IPS-18a (cell line): ENCODE data around the gene HPN.
"Not testable (repeated sequence)": the region's sequence is repeated elsewhere in the genome, so short reads cannot be mapped to it uniquely, and the experiment has no call there.

Experiments used
- H3K27ac ChIP-seq: one replicate; pipeline ENCODE4 v1.5.1; 2013; ENCODE audit warnings: low read length
- H3K27me3 ChIP-seq: one replicate; pipeline ENCODE4 v1.6.1; 2013; ENCODE audit warnings: mild to moderate bottlenecking, low read length; ENCODE audit not compliant: control insufficient read depth, insufficient read depth
- H3K36me3 ChIP-seq: one replicate; pipeline ENCODE4 v1.6.1; 2013; ENCODE audit warnings: low read depth, low read length; ENCODE audit not compliant: control insufficient read depth
- H3K4me1 ChIP-seq: one replicate; pipeline ENCODE4 v1.6.1; 2013; ENCODE audit warnings: low read depth, low read length; ENCODE audit not compliant: control insufficient read depth
- H3K4me3 ChIP-seq: one replicate; pipeline ENCODE4 v1.5.1; 2013; ENCODE audit warnings: low read length
- H3K9ac ChIP-seq: one replicate; pipeline ENCODE4 v1.6.1; 2013; ENCODE audit warnings: mild to moderate bottlenecking, low read length, moderate library complexity
- H3K9me3 ChIP-seq: one replicate; pipeline ENCODE4 v1.6.1; 2013; ENCODE audit warnings: low read depth, low read length; ENCODE audit not compliant: control insufficient read depth

Gene HPN

GRCh38 chr19:35011091-35011689 lies 30.3 kb upstream of the HPN start:
- no peak overlapping the region for H3K9ac ChIP-seq
- H3K27ac ChIP-seq = no peak overlapping the region
- H3K9me3 ChIP-seq = no peaks in the 10 kb centered on the region
- H3K36me3 ChIP-seq = peaks cover 77% of the 10 kb centered on the region
- no peaks in the 10 kb centered on the region for H3K27me3 ChIP-seq
- no peak overlapping the region for H3K4me3 ChIP-seq
- H3K4me1 ChIP-seq = no peaks in the 10 kb centered on the region

- no peak overlapping the region for H3K27ac ChIP-seq
- H3K36me3 ChIP-seq = peaks cover 73% of the 10 kb centered on the region
Observed at GRCh38 chr19:35011737-35012682, 29.5 kb upstream of the HPN start.

DNA sequence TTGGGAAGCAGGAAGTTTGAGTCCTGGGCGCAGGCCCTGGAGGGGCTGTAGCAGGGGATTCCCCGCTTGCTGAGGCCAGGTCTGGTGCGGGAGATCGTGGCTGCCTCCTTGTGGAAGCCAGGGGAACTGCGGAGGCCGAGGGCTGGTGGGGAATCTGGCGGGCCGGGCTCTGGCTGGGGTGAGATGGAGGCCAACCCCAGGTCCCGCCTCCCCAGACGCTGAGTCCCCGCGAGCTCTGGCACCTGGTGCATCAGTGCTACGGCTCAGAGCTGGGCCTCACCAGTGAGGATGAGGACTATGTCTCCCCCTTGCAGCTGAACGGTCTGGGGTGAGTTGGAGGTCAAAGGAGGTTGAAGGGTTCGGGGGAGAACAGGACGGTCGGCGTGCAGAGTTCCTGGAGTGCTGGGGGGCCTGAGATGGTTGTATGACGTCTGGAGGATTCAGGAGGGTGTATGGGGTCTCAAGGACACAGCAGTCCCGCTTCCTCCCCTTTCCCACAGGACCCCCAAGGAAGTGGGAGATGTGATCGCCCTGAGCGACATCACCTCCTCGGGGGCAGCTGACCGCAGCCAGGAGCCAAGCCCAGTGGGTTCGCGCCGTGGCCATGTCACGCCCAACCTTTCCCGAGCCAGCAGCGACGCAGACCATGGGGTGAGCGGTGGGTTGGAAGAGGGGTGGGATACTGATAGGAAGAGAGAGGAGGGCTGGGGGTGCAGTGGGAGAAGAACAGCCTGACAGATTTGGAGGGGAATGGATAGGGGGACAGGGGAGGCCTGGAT lies 28.3 kb upstream of the HPN start:
- Histone ChIP-seq H3K4me1 (no peaks in the 10 kb centered on the region), H3K9ac (no peak overlapping the region), H3K9me3 (no peaks in the 10 kb centered on the region), H3K27me3 (no peaks in the 10 kb centered on the region), H3K4me3 (no peak overlapping the region), H3K36me3 (peaks cover 79% of the 10 kb centered on the region), H3K27ac (no peak overlapping the region)

More at GRCh38 chr19:35011737-35012682, 29.5 kb upstream of the HPN start:
- no peaks in the 10 kb centered on the region for H3K4me1 ChIP-seq
- H3K4me3 ChIP-seq = no peak overlapping the region
- no peak overlapping the region for H3K9ac ChIP-seq
- no peaks in the 10 kb centered on the region for H3K27me3 ChIP-seq
- H3K9me3 ChIP-seq = no peaks in the 10 kb centered on the region

DNA sequence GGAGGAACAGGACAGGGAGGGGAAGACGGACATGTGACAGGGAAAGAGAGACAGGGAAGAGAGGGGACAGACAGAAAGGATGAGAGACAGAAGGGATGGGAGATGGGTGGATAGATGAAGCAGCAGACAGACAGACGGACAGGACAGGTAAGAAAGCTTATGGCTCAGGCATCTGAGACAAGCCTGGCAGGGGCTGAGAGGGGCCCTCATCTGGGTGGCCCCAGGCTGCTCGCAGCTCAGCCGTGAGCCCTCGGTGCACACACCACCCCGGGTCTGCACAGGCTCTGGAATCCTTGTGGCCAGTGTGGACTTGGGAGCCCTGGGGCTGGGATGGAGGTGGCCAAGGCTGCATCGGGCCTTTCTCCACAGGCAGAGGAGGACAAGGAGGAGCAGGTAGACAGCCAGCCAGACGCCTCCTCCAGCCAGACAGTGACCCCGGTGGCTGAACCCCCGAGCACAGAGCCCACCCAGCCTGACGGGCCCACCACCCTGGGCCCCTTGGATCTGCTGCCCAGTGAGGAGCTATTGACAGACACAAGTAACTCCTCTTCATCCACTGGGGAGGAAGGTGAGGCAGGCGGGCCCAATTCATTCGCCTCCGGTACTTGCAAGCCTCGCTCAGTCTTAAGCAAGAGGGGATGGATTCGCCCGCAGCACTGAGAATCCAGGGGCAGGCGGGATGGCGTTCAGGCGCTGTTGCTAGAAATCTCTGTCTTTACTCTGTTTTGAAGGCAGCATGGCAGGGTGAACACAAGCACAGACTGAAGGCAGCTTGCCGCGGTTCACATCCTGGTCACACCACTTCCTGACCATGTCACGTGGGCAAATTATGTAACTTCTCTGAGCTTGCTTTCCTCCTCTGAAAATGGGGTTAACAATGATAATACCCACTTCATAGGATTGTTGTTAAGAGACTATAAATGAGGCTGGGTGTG lies 27.4 kb upstream of the HPN start:
- Histone ChIP-seq H3K36me3 (peaks cover 83% of the 10 kb centered on the region), H3K27ac (no peak overlapping the region), H3K27me3 (no peaks in the 10 kb centered on the region), H3K9ac (no peak overlapping the region), H3K4me1 (no peaks in the 10 kb centered on the region), H3K4me3 (no peak overlapping the region), H3K9me3 (no peaks in the 10 kb centered on the region)

- H3K27ac ChIP-seq, H3K27me3 ChIP-seq, H3K4me1 ChIP-seq, H3K9me3 ChIP-seq, H3K9ac ChIP-seq, H3K4me3 ChIP-seq: not testable (repeated sequence)
- peaks cover 83% of the 10 kb centered on the region for H3K36me3 ChIP-seq
Observed at GRCh38 chr19:35014774-35015173, 26.7 kb upstream of the HPN start.

DNA sequence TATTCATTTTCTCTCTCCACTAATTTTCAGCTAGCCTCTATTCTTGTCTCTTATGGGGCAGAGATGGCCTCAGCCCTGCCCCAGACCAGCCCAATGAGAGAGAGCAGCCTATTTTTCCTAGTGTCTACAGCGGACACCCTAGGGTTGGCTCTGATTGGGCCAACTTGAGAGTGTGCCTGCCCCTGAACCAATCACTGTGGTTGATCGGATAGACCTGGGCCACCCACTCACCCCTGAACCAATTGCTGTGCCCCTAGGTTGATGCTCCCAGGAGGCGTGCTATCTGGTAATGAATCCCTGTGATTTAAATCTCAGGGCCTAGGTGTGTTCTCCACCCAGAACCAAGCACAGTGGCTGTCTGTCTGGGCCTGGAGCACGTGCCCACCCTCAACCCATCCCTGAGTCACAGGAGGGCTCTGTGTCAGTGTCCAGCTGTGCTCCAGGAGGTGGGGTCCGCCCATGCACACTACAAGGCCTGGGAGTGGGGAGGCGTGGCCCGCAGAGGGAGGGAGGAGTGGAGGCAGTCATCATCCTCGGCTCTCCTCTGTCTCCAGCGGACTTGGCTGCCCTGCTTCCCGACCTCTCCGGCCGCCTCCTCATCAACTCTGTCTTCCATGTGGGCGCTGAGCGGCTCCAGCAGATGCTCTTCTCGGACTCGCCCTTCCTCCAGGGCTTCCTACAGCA lies 26.1 kb upstream of the HPN start:
- Histone ChIP-seq H3K9me3 (no peaks in the 10 kb centered on the region), H3K27me3 (no peaks in the 10 kb centered on the region), H3K9ac (no peak overlapping the region), H3K4me3 (no peak overlapping the region), H3K4me1 (no peaks in the 10 kb centered on the region), H3K36me3 (peaks cover 84% of the 10 kb centered on the region), H3K27ac (no peak overlapping the region)

DNA sequence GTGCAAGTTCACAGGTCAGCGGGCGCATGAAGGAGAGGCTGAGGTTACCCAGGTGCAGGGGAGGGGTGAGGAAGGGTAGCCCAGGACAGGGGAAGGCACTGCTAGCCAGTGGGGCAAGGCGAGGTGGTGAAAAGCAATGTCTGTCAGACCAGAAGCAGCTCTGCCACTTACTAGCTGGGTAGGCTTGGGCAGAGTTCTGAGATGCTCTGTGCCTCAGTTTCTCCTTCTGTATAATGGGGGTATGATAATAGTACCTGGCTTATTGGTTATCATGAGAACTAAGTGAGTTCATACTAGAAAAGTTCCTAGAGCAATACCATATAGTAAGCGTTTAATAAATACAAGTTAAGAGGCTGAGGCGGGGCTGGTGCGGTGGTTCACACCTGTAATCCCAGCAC lies 25.6 kb upstream of the HPN start:
- H3K4me1 ChIP-seq = no peaks in the 10 kb centered on the region
- H3K9ac ChIP-seq = no peak overlapping the region
- peaks cover 85% of the 10 kb centered on the region for H3K36me3 ChIP-seq
- no peak overlapping the region for H3K27ac ChIP-seq
- no peaks in the 10 kb centered on the region for H3K9me3 ChIP-seq
- H3K4me3 ChIP-seq = no peak overlapping the region
- no peaks in the 10 kb centered on the region for H3K27me3 ChIP-seq

- Histone ChIP-seq H3K4me3 (no peak overlapping the region), H3K36me3 (peaks cover 85% of the 10 kb centered on the region), H3K27ac (no peak overlapping the region), H3K9ac (no peak overlapping the region), H3K4me1 (no peaks in the 10 kb centered on the region), H3K9me3 (no peaks in the 10 kb centered on the region), H3K27me3 (no peaks in the 10 kb centered on the region)
Observed at GRCh38 chr19:35017507-35017906, 24.0 kb upstream of the HPN start.

- Histone ChIP-seq H3K4me3 (no peak overlapping the region), H3K36me3 (peaks cover 89% of the 10 kb centered on the region), H3K9me3 (no peaks in the 10 kb centered on the region), H3K4me1 (no peaks in the 10 kb centered on the region), H3K27me3 (no peaks in the 10 kb centered on the region), H3K9ac (no peak overlapping the region), H3K27ac (no peak overlapping the region)
Observed at GRCh38 chr19:35018379-35018778, 23.1 kb upstream of the HPN start.

- H3K27ac ChIP-seq = no peak overlapping the region
- no peaks in the 10 kb centered on the region for H3K9me3 ChIP-seq
- H3K4me3 ChIP-seq = no peak overlapping the region
- no peak overlapping the region for H3K9ac ChIP-seq
- H3K36me3 ChIP-seq = peaks cover 89% of the 10 kb centered on the region
- no peaks in the 10 kb centered on the region for H3K4me1 ChIP-seq
- no peaks in the 10 kb centered on the region for H3K27me3 ChIP-seq
Observed at GRCh38 chr19:35019144-35019543, 22.4 kb upstream of the HPN start.
